HG02970 (cell line): ENCODE results near the gene KIF4B.

Source experiments
- ATAC-seq: cut with Tn5 transposase; IDR thresholded peaks from one replicate; pipeline ENCODE4 v1.9.1; 2021; ENCODE audit warnings: mild to moderate bottlenecking, moderate library complexity, moderate number of reproducible peaks; ENCODE audit not compliant: unreplicated experiment, low FRiP score

The KIF4B gene

DNA sequence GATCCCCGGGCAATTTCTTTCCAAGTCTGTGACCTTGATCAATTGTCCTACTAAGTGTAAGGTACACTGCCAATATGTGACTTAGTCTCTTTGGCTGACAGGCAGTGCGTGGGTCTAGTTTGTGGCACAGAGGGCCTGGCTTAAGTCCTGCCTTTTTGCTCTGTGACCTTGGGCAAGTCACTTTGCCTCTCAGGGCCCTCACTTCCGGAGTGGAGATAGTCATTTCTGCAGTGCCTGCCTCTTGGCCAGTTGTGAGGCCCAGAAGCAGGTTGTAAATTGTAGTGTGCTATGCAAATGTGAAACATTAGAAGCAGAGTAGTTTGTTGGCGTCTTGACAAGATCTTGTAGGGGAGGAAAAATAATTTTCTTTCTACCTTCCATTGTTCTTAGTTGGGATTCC, 39.0 kb downstream of the KIF4B start:
- ATAC-seq = no peak

- ATAC-seq = no peak
These were observed 39.9 kb downstream of the KIF4B start for GRCh38 chr5:155053501-155053900.

GRCh38 chr5:155056644-155057269, 43.2 kb downstream of the KIF4B start:
- ATAC-seq = no peak

- no peak for ATAC-seq
These were observed 44.1 kb downstream of the KIF4B start for GRCh38 chr5:155057626-155058025.

DNA sequence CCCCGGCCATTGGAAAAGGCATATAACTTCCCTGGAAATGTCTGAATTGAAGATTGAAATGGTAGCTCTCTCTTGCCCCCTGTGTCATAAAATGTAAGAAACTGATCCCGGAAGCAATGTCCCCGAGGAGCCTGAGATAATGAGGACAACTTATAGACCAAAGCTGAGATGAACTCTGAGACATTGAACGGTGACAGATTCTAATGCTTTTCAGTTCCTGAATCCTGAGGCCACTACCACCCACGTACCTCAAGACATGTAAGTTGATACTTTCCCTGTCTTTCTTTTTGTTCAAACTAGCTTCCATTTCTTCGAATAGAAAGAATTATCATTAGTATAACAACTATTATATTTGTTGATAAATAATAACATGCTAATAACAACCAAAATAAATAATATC, 51.0 kb downstream of the KIF4B start:
- ATAC-seq = no peak

GRCh38 chr5:155066886-155067595, 53.5 kb downstream of the KIF4B start:
- no peak for ATAC-seq
